H9 (cell line): Measurements from ENCODE around the gene SH2D6. TPM values are rescaled to one million over a fixed set of nuclear protein-coding genes. Genes with fewer than 3 reads are reported as not detected.

Experiments used
- DNase-seq: peaks from one replicate; pipeline ENCODE4 v3.0.0-alpha.2; 2017
- H2AFZ ChIP-seq: one replicate; pipeline ENCODE4 v1.6.1; 2013; ENCODE audit warnings: mild to moderate bottlenecking, low read length, control low read depth, moderate library complexity
- H2AK5ac ChIP-seq: 2 replicates; pipeline ENCODE4 v1.6.1; 2013; ENCODE audit warnings: low read length, control low read depth, mixed read lengths; ENCODE audit not compliant: insufficient read length
- H2BK120ac ChIP-seq: one replicate; pipeline ENCODE4 v1.6.1; 2013; ENCODE audit warnings: low read depth, mild to moderate bottlenecking, low read length, control low read depth, inconsistent platforms; ENCODE audit not compliant: poor library complexity, severe bottlenecking
- H2BK12ac ChIP-seq: 2 replicates; pipeline ENCODE4 v1.6.1; 2013; ENCODE audit warnings: low read length, control low read depth, mixed read lengths, low read depth; ENCODE audit not compliant: insufficient read length
- H2BK15ac ChIP-seq: 2 replicates; pipeline ENCODE4 v1.6.1; 2013; ENCODE audit warnings: low read depth, low read length, control low read depth
- H2BK20ac ChIP-seq: one replicate; pipeline ENCODE4 v1.6.1; 2013; ENCODE audit warnings: low read depth, mild to moderate bottlenecking, low read length, control low read depth, inconsistent platforms; ENCODE audit not compliant: poor library complexity, severe bottlenecking
- H2BK5ac ChIP-seq: 2 replicates; pipeline ENCODE4 v1.6.1; 2013; ENCODE audit warnings: low read length, control low read depth, mixed read lengths; ENCODE audit not compliant: insufficient read length
- H3K14ac ChIP-seq: 2 replicates; pipeline ENCODE4 v1.6.1; 2013; ENCODE audit warnings: low read length, control low read depth; ENCODE audit not compliant: insufficient read depth
- H3K18ac ChIP-seq: 2 replicates; pipeline ENCODE4 v1.6.1; 2013; ENCODE audit warnings: low read depth, mild to moderate bottlenecking, mixed read lengths, low read length, control low read depth; ENCODE audit not compliant: insufficient read length
- H3K23ac ChIP-seq: 2 replicates; pipeline ENCODE4 v1.6.1; 2013; ENCODE audit warnings: low read length, control low read depth, mixed read lengths, low read depth; ENCODE audit not compliant: insufficient read length
- H3K23me2 ChIP-seq: 2 replicates; pipeline ENCODE4 v1.6.1; 2013; ENCODE audit warnings: low read depth, mild to moderate bottlenecking, mixed read lengths, low read length, control low read depth; ENCODE audit not compliant: insufficient read length, poor library complexity, severe bottlenecking
- H3K27ac ChIP-seq: 2 replicates; pipeline ENCODE4 v1.5.1; 2013; ENCODE audit warnings: low read length, control low read depth, mixed read lengths, low read depth; ENCODE audit not compliant: insufficient read length
- H3K27me3 ChIP-seq: 2 replicates; pipeline ENCODE4 v1.6.1; 2013; ENCODE audit warnings: low read length, control low read depth, inconsistent platforms; ENCODE audit not compliant: insufficient read depth
- H3K4ac ChIP-seq: 2 replicates; pipeline ENCODE4 v1.6.1; 2013; ENCODE audit warnings: low read depth, mild to moderate bottlenecking, control low read depth, inconsistent platforms, low read length, moderate library complexity
- H3K4me1 ChIP-seq: 2 replicates; pipeline ENCODE4 v1.6.1; 2013; ENCODE audit warnings: low read length, control low read depth, inconsistent platforms; ENCODE audit not compliant: insufficient read depth
- H3K4me2 ChIP-seq: 2 replicates; pipeline ENCODE4 v1.6.1; 2013; ENCODE audit warnings: low read length, control low read depth, mixed read lengths; ENCODE audit not compliant: insufficient read length, insufficient read depth
- H3K56ac ChIP-seq: 2 replicates; pipeline ENCODE4 v1.6.1; 2013; ENCODE audit warnings: low read depth, mild to moderate bottlenecking, mixed read lengths, low read length, control low read depth; ENCODE audit not compliant: insufficient read length
- H3K79me1 ChIP-seq: 2 replicates; pipeline ENCODE4 v1.6.1; 2013; ENCODE audit warnings: low read depth, mild to moderate bottlenecking, moderate library complexity, low read length, control low read depth, inconsistent platforms; ENCODE audit not compliant: insufficient read depth, poor library complexity, severe bottlenecking
- H3K79me2 ChIP-seq: 2 replicates; pipeline ENCODE4 v1.6.1; 2013; ENCODE audit warnings: low read length, control low read depth, inconsistent platforms; ENCODE audit not compliant: insufficient read depth
- H3K9ac ChIP-seq: 2 replicates; pipeline ENCODE4 v1.6.1; 2013; ENCODE audit warnings: low read length, control low read depth, mixed read lengths; ENCODE audit not compliant: insufficient read length; ENCODE audit errors: extremely low read depth
- H3K9me3 ChIP-seq: one replicate; pipeline ENCODE4 v1.6.1; 2013; ENCODE audit warnings: low read depth, low read length, inconsistent platforms; ENCODE audit not compliant: control insufficient read depth
- H3T11ph ChIP-seq: one replicate; pipeline ENCODE4 v1.6.1; 2013; ENCODE audit warnings: mild to moderate bottlenecking, low read length, control low read depth, inconsistent platforms
- H4K20me1 ChIP-seq: one replicate; pipeline ENCODE4 v1.6.1; 2013; ENCODE audit not compliant: control insufficient read depth, insufficient read length, insufficient read depth
- H4K5ac ChIP-seq: 2 replicates; pipeline ENCODE4 v1.6.1; 2013; ENCODE audit warnings: low read depth, mild to moderate bottlenecking, mixed read lengths, low read length, control low read depth; ENCODE audit not compliant: insufficient read length
- H4K8ac ChIP-seq: replicated peaks from 2 replicates; pipeline ENCODE4 v1.6.1; 2013; ENCODE audit warnings: low read length, control low read depth, mixed read lengths, low read depth; ENCODE audit not compliant: insufficient read length
- H4K91ac ChIP-seq: 2 replicates; pipeline ENCODE4 v1.6.1; 2013; ENCODE audit warnings: low read depth, mild to moderate bottlenecking, moderate library complexity, mixed read lengths, low read length, control low read depth; ENCODE audit not compliant: insufficient read length
- H3K27ac Mint-ChIP-seq, 3 experiments: 2 replicates in 2 of 3; 3 replicates in 1 of 3; pipeline ENCODE4 v1.8.0; 2020 to 2021; ENCODE audit warnings: mixed read lengths in 3 of 3, mild to moderate bottlenecking in 1 of 3, moderate library complexity in 1 of 3
- H3K27me3 Mint-ChIP-seq: 2 replicates; pipeline ENCODE4 v1.8.0; 2021; ENCODE audit warnings: low read depth, mild to moderate bottlenecking, moderate library complexity, mixed read lengths
- H3K36me3 Mint-ChIP-seq, 3 experiments: 2 replicates in 2 of 3; 3 replicates in 1 of 3; pipeline ENCODE4 v1.8.0; 2020 to 2021; ENCODE audit warnings: low read depth in 3 of 3, mixed read lengths in 3 of 3; ENCODE audit not compliant: insufficient read depth in 1 of 3
- H3K4me1 Mint-ChIP-seq, 2 experiments: 2 replicates each; pipeline ENCODE4 v1.8.0; 2020; ENCODE audit warnings: mixed read lengths in 2 of 2
- H3K4me3 Mint-ChIP-seq, 2 experiments: 2 replicates in 1 of 2; 3 replicates in 1 of 2; pipeline ENCODE4 v1.8.0; 2020 to 2021; ENCODE audit warnings: mild to moderate bottlenecking in 2 of 2, mixed read lengths in 2 of 2, moderate library complexity in 1 of 2
- H3K9me3 Mint-ChIP-seq, 2 experiments: 2 replicates in 1 of 2; 3 replicates in 1 of 2; pipeline ENCODE4 v1.8.0; 2020; ENCODE audit warnings: mild to moderate bottlenecking in 2 of 2, mixed read lengths in 2 of 2, moderate library complexity in 1 of 2
- WGBS: extraction: QIAGEN DNeasy Blood & Tissue Kit; methylation state at CpG from one replicate; pipeline ENCODE4 v1.1.7; 2013; ENCODE audit warnings: missing lambda C conversion rate, low lambda C conversion rate, mixed read lengths; ENCODE audit not compliant: insufficient read length; ENCODE audit errors: extremely low coverage; 5-methylcytosine and 5-hydroxymethylcytosine counted together
- total RNA-seq: library from RNA; stranded (reverse); gene quantifications from 2 replicates; pipeline ENCODE4 v1.2.1, GENCODE V29; 2021
- TF ChIP-seq, protein P1 (sequence below): fragments of 200-600 bp; sonication (generic); conservative IDR thresholded peaks from 3 replicates; pipeline ENCODE4 v1.8.0; 2021; ENCODE audit warnings: antibody characterized with exemption, mild to moderate bottlenecking

The SH2D6 gene
- total RNA-seq, 1 experiment from 2014 or later = 0.61 TPM

DNA sequence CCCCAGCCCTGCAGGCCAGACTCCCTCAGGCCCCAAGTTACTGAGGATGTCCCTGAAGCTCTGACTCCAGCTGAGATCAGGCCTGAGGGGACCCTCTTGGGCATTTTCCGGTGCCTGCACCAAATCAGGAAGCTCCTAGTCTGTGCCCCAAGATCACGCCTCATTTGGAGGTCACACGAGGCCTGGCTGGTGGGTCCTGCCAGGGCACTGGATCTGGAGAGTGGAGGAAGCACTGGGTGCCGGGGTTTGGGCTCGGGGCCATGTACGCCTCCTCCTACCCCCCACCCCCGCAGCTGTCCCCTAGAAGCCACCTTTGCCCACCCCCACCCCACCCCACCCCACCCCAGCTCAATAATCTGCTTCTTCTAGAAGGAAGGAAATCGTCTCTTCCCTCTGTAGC, 16.2 kb downstream of the SH2D6 start:
- Histone ChIP-seq H3K23me2 (peaks cover 8% of the 10 kb centered on the region), H2AK5ac (no peak overlapping the region), H2BK15ac (no peak overlapping the region), H2BK5ac (no peak overlapping the region), H3K4ac (no peak overlapping the region), H3K27ac (no peak overlapping the region), H3K27me3 (no peaks in the 10 kb centered on the region; the same call in 1 of the 2 replicates), H4K5ac (no peak overlapping the region), H3K9ac (no peak overlapping the region), H4K20me1 (no peaks in the 10 kb centered on the region), H3K79me2 (no peaks in the 10 kb centered on the region), H3K14ac (no peak overlapping the region), H3K56ac (no peak overlapping the region), H3K4me1 (peaks cover 18% of the 10 kb centered on the region; the same call in 1 of the 2 replicates), H2AFZ (no peak overlapping the region), H4K91ac (no peak overlapping the region), H2BK12ac (no peak overlapping the region), H3T11ph (no peak overlapping the region), H3K18ac (no peak overlapping the region), H3K79me1 (no peaks in the 10 kb centered on the region), H2BK120ac (no peak overlapping the region), H3K4me2 (no peak overlapping the region), H3K9me3 (no peaks in the 10 kb centered on the region), H3K23ac (no peak overlapping the region), H2BK20ac (no peak overlapping the region), H4K8ac (no peak overlapping the region)
- no peak for DNase-seq
- Mint-ChIP-seq H3K9me3 (no peaks in the 10 kb centered on the region; a peak in 2 of 5 replicates), H3K36me3 (no peaks in the 10 kb centered on the region), H3K4me3 (no peak overlapping the region), H3K27me3 (peaks cover 15% of the 10 kb centered on the region), H3K4me1 (peaks cover 48 to 66% of the 10 kb centered on the region in 2 experiments), H3K27ac (no peak overlapping the region)
- TF ChIP-seq, protein P1, sequence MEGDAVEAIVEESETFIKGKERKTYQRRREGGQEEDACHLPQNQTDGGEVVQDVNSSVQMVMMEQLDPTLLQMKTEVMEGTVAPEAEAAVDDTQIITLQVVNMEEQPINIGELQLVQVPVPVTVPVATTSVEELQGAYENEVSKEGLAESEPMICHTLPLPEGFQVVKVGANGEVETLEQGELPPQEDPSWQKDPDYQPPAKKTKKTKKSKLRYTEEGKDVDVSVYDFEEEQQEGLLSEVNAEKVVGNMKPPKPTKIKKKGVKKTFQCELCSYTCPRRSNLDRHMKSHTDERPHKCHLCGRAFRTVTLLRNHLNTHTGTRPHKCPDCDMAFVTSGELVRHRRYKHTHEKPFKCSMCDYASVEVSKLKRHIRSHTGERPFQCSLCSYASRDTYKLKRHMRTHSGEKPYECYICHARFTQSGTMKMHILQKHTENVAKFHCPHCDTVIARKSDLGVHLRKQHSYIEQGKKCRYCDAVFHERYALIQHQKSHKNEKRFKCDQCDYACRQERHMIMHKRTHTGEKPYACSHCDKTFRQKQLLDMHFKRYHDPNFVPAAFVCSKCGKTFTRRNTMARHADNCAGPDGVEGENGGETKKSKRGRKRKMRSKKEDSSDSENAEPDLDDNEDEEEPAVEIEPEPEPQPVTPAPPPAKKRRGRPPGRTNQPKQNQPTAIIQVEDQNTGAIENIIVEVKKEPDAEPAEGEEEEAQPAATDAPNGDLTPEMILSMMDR = no peak
- no CpG with 5 or more reads among the region's 8 CpGs for WGBS
